Effector memory CD4-positive, alpha-beta T cell (primary cell): Measurements from ENCODE around the gene AGBL4.

Source experiments
- DNase-seq, 3 donors: peaks; one replicate each; pipeline ENCODE4 v3.0.0-alpha.2; 2020
- H3K27ac ChIP-seq: 2 replicates; pipeline ENCODE4 v1.7.0; 2013; ENCODE audit warnings: mild to moderate bottlenecking, low read length, moderate library complexity; ENCODE audit not compliant: insufficient read depth, poor library complexity, severe bottlenecking
- H3K27me3 ChIP-seq: replicated peaks from 2 replicates; pipeline ENCODE4 v1.7.0; 2013; ENCODE audit warnings: mild to moderate bottlenecking, low read length; ENCODE audit not compliant: insufficient read depth, control insufficient read depth, poor library complexity, severe bottlenecking
- H3K36me3 ChIP-seq: 2 replicates; pipeline ENCODE4 v1.7.0; 2013; ENCODE audit warnings: mild to moderate bottlenecking, low read length, moderate library complexity; ENCODE audit not compliant: control insufficient read depth, insufficient read depth
- H3K4me1 ChIP-seq: 2 replicates; pipeline ENCODE4 v1.7.0; 2013; ENCODE audit warnings: low read length, mild to moderate bottlenecking; ENCODE audit not compliant: control insufficient read depth, insufficient read depth, poor library complexity, severe bottlenecking
- H3K4me3 ChIP-seq: 2 replicates; pipeline ENCODE4 v1.7.0; 2013; ENCODE audit warnings: low read length, low read depth, mild to moderate bottlenecking; ENCODE audit not compliant: insufficient read depth, poor library complexity, severe bottlenecking
- H3K9me3 ChIP-seq: 2 replicates; pipeline ENCODE4 v1.7.0; 2013; ENCODE audit warnings: mild to moderate bottlenecking, low read length, moderate library complexity; ENCODE audit not compliant: control insufficient read depth

The AGBL4 gene

DNA sequence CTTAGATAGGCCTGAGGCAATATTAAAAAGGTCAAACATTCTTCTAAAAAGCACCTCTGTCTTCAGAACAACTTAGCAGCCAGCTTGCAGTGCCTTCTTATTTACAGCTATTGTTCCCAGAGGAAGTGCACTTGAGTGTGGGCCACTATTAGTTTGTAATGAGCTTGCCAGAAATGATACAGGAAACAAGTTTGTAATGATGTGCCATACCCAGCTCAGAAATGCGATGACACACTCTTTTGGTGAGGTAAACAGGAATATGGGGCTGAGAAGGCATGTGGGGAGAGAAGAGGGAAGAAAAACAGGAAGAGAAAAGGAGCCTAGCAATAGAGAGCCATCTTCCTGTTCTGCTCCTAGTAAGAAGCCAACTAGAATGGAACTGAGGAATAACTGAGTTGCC lies 295.4 kb downstream of the AGBL4 start:
- Histone ChIP-seq H3K4me1 (no peaks in the 10 kb centered on the region), H3K27me3 (no peaks in the 10 kb centered on the region), H3K4me3 (no peak overlapping the region), H3K36me3 (no peaks in the 10 kb centered on the region), H3K9me3 (no peaks in the 10 kb centered on the region), H3K27ac (no peak overlapping the region)
- no peak for DNase-seq

DNA sequence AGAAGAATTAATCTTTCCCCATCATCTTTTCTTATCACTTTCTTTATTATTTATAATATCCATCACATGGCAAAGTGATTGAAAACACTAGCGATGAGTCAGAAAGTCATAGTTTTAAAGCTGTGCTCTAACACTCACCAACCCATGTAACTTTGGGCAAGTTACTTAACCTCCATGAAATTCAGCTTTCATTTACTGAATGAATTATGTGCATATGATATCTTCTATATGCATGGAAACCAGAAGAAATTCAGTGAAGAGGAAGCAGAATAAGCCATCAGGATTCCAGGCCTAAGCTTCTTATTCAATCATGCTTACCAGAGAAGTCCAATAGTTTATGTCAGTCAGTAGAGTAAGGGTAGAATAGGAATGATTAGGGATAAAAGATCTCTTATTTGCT lies 300.1 kb downstream of the AGBL4 start:
- Histone ChIP-seq H3K27ac (no peak overlapping the region), H3K4me1 (no peaks in the 10 kb centered on the region), H3K36me3 (no peaks in the 10 kb centered on the region), H3K9me3 (no peaks in the 10 kb centered on the region), H3K27me3 (no peaks in the 10 kb centered on the region), H3K4me3 (no peak overlapping the region)
- DNase-seq: no peak

DNA sequence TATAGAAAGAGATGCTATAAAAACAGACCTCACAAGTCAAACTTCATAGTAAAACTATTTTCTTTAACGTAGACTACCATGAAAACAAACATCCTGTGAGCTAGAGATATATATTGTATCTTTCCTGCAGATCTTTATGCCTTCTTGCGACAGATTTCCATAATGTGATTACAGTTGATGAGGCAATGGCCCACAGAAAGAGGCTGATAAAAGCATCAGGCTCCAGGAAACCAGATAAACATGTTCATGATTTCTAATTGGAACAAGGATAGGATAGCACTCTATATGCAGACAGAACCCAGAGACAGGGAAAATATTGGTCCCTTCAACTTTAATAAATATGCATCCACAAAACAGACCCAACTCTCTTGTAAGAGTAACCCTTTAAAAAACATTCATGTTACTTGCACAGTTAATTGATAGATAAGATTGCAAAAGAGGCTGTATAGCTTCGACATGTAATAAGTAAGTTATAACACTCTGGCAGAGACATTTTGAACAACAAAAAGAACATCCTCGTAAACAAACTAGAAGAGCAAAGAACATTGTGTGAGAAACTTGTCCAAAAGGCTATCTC lies 329.4 kb downstream of the AGBL4 start:
- no peak overlapping the region for H3K27ac ChIP-seq
- no peaks in the 10 kb centered on the region for H3K36me3 ChIP-seq
- no peak overlapping the region for H3K4me3 ChIP-seq
- H3K9me3 ChIP-seq: no peaks in the 10 kb centered on the region
- H3K4me1 ChIP-seq: no peaks in the 10 kb centered on the region
- H3K27me3 ChIP-seq: no peaks in the 10 kb centered on the region
- DNase-seq: no peak

DNA sequence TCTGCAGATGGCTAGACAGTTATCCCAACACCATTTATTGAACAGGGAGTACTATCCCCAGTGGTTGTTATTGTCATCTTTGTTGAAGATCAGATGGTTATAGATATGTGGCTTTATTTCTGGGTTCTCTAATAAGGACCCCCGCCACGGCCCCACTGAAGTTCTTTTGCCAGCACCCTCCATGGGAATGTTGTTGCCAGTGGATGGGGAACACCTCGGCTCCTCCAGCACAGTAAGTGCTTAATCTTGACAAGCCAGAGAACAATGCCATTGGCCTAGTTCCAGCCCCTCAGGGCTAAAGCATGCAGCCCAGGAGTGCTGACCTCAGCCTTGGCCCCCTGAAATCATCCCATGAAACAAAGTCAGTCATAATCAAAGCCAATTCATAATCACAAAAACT lies 337.6 kb downstream of the AGBL4 start:
- no peak overlapping the region for H3K4me3 ChIP-seq
- H3K27ac ChIP-seq: no peak overlapping the region
- no peak for DNase-seq
- no peaks in the 10 kb centered on the region for H3K27me3 ChIP-seq
- no peaks in the 10 kb centered on the region for H3K9me3 ChIP-seq
- H3K4me1 ChIP-seq: no peaks in the 10 kb centered on the region
- H3K36me3 ChIP-seq: no peaks in the 10 kb centered on the region

- H3K36me3 ChIP-seq: no peaks in the 10 kb centered on the region
- no peak overlapping the region for H3K27ac ChIP-seq
- no peaks in the 10 kb centered on the region for H3K4me1 ChIP-seq
- H3K27me3 ChIP-seq: no peaks in the 10 kb centered on the region
- no peak overlapping the region for H3K4me3 ChIP-seq
- no peak for DNase-seq
- no peaks in the 10 kb centered on the region for H3K9me3 ChIP-seq
Measured at GRCh38 chr1:49677706-49678105, 346.0 kb downstream of the AGBL4 start.

- H3K27me3 ChIP-seq: no peaks in the 10 kb centered on the region
- H3K4me3 ChIP-seq: no peak overlapping the region
- H3K4me1 ChIP-seq: no peaks in the 10 kb centered on the region
- H3K9me3 ChIP-seq: no peaks in the 10 kb centered on the region
- no peak overlapping the region for H3K27ac ChIP-seq
- DNase-seq: no peak
- no peaks in the 10 kb centered on the region for H3K36me3 ChIP-seq
Measured at GRCh38 chr1:49651136-49651535, 372.6 kb downstream of the AGBL4 start.

DNA sequence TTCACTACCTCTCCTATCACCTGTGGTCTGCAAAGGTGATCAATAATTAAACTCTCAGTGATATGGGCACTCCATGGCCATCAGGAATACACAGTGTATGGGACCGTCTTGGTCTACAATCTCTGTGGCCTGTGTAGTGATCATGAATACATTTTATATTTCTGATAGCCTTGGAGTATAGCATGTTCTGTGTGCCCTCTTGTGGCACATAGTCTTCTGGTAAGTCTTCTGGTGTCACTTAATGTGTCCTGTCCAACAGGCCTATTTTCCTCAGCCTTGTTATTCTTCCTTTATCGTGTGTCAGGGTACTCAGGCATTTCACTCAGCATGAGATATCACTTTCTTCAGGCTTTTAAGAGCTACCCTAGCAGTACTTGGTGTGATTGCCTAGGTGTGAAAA lies 393.6 kb downstream of the AGBL4 start:
- no peaks in the 10 kb centered on the region for H3K4me1 ChIP-seq
- no peaks in the 10 kb centered on the region for H3K36me3 ChIP-seq
- no peaks in the 10 kb centered on the region for H3K27me3 ChIP-seq
- H3K4me3 ChIP-seq: no peak overlapping the region
- H3K9me3 ChIP-seq: no peaks in the 10 kb centered on the region
- no peak for DNase-seq
- H3K27ac ChIP-seq: no peak overlapping the region

- no peaks in the 10 kb centered on the region for H3K9me3 ChIP-seq
- no peak overlapping the region for H3K27ac ChIP-seq
- no peaks in the 10 kb centered on the region for H3K4me1 ChIP-seq
- H3K4me3 ChIP-seq: no peak overlapping the region
- no peak for DNase-seq
- no peaks in the 10 kb centered on the region for H3K36me3 ChIP-seq
- H3K27me3 ChIP-seq: no peaks in the 10 kb centered on the region
Measured at GRCh38 chr1:49627781-49628180, 396.0 kb downstream of the AGBL4 start.

GRCh38 chr1:49626472-49626871 lies 397.3 kb downstream of the AGBL4 start:
- no peaks in the 10 kb centered on the region for H3K36me3 ChIP-seq
- DNase-seq: no peak
- H3K27me3 ChIP-seq: no peaks in the 10 kb centered on the region
- H3K4me1 ChIP-seq: no peaks in the 10 kb centered on the region
- no peaks in the 10 kb centered on the region for H3K9me3 ChIP-seq
- no peak overlapping the region for H3K27ac ChIP-seq
- no peak overlapping the region for H3K4me3 ChIP-seq

DNA sequence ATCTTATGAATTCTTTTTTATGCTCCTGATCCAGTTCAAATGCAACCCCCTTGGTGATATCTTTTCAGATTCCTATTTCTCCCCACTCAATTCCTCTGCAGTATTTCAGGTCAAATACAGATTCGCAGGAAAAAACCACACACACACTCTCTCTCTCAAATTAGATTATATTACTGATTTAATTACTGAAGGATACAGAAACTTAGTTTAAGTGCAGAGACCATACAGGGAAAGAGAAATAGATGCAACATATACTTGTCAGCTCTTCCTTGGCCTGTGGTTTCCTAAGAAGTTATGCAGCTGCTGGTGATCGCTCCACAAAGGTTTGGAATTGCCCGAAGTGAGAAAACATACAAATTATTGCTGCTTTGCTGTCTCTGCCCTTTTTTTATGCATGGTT lies 400.9 kb downstream of the AGBL4 start:
- no peak for DNase-seq
- Histone ChIP-seq H3K36me3 (no peaks in the 10 kb centered on the region), H3K27me3 (no peaks in the 10 kb centered on the region), H3K4me1 (no peaks in the 10 kb centered on the region), H3K9me3 (no peaks in the 10 kb centered on the region), H3K27ac (no peak overlapping the region), H3K4me3 (no peak overlapping the region)

DNA sequence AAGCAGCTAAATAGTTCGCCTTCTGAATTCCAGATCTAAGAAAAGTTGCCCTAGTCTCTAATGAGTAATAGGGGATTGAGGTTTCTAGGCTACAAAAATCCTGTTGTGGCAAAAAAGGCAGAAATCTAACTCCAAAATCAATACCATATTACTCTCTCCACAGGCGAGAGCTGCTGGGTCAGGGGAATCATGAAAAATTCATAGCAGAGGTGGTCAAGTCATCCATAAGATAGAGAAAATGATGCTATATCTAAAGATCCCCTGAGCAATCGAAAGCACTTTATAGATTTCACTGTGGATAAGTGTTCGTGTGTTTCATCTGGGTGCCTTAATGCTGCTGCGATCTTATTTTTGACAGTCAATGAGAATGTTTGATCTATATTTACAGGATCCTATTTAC lies 417.7 kb downstream of the AGBL4 start:
- H3K27me3 ChIP-seq: no peaks in the 10 kb centered on the region
- no peaks in the 10 kb centered on the region for H3K36me3 ChIP-seq
- no peaks in the 10 kb centered on the region for H3K4me1 ChIP-seq

More for the DNA sequence above, 417.7 kb downstream of the AGBL4 start:
- Histone ChIP-seq H3K4me3 (no peak overlapping the region), H3K27ac (no peak overlapping the region), H3K9me3 (no peaks in the 10 kb centered on the region)
- DNase-seq: no peak
